RWPE2 (cell line): ENCODE results near the gene KLHL20.
"Not testable (repeated sequence)": the region's sequence is repeated elsewhere in the genome, so short reads cannot be mapped to it uniquely, and the experiment has no call there.

Experiments used
- ATAC-seq: fragments of 200-7000 bp; cut with Tn5 transposase; 3 replicates; pipeline ENCODE4 v1.9.1; 2021; ENCODE audit warnings: low read depth
- DNase-seq: peaks from one replicate; pipeline ENCODE4 v3.0.0-alpha.2; 2020; ENCODE audit warnings: low spot score
- H3K27ac ChIP-seq: fragments of 450-650 bp; 2 replicates; pipeline ENCODE4 v1.5.1; 2017; ENCODE audit warnings: mild to moderate bottlenecking; ENCODE audit not compliant: poor library complexity, severe bottlenecking
- H3K27me3 ChIP-seq: fragments of 250-450 bp; sonication (Bioruptor Pico); 2 replicates; pipeline ENCODE4 v1.5.1; 2021; ENCODE audit warnings: mild to moderate bottlenecking, moderate library complexity; ENCODE audit not compliant: insufficient read depth, poor library complexity, severe bottlenecking
- H3K36me3 ChIP-seq: fragments of 250-450 bp; sonication (Bioruptor Pico); 2 replicates; pipeline ENCODE4 v1.5.1; 2020; ENCODE audit warnings: low read depth, mild to moderate bottlenecking, moderate library complexity
- H3K4me1 ChIP-seq: fragments of 250-450 bp; sonication (Bioruptor Pico); 2 replicates; pipeline ENCODE4 v1.5.1; 2021; ENCODE audit warnings: mild to moderate bottlenecking, moderate library complexity; ENCODE audit not compliant: insufficient read depth, poor library complexity, severe bottlenecking
- H3K4me3 ChIP-seq: fragments of 250-450 bp; sonication (Bioruptor Pico); 2 replicates; pipeline ENCODE4 v1.5.1; 2021; ENCODE audit warnings: mild to moderate bottlenecking, moderate library complexity; ENCODE audit not compliant: severe bottlenecking
- H3K9me3 ChIP-seq: fragments of 250-450 bp; sonication (Bioruptor Pico); 2 replicates; pipeline ENCODE4 v1.5.1; 2021; ENCODE audit warnings: mild to moderate bottlenecking, moderate library complexity; ENCODE audit not compliant: severe bottlenecking
- CTCF ChIP-seq: fragments of 450-650 bp; IDR thresholded peaks from one replicate; pipeline ENCODE4 v1.5.1; 2017; ENCODE audit warnings: mild to moderate bottlenecking, moderate library complexity; ENCODE audit not compliant: poor library complexity, severe bottlenecking

KLHL20 gene

GRCh38 chr1:173779936-173780335 lies 65.2 kb downstream of the KLHL20 start:
- Histone ChIP-seq H3K36me3 (peaks cover 81% of the 10 kb centered on the region), H3K4me3 (no peak overlapping the region), H3K4me1 (no peaks in the 10 kb centered on the region), H3K27ac (no peak overlapping the region), H3K27me3 (no peaks in the 10 kb centered on the region), H3K9me3 (no peaks in the 10 kb centered on the region)
- DNase-seq (no peak), ATAC-seq (no peak)
- TF ChIP-seq CTCF = no peak

- H3K4me3 ChIP-seq = no peak overlapping the region
- H3K36me3 ChIP-seq = peaks cover 69% of the 10 kb centered on the region
- DNase-seq (no peak), ATAC-seq (no peak)
- no peak overlapping the region for H3K27ac ChIP-seq
- H3K27me3 ChIP-seq = no peaks in the 10 kb centered on the region
- no peak for TF ChIP-seq CTCF
- no peaks in the 10 kb centered on the region for H3K4me1 ChIP-seq
- peaks cover 2% of the 10 kb centered on the region for H3K9me3 ChIP-seq
Observed at GRCh38 chr1:173784997-173785396, 70.2 kb downstream of the KLHL20 start.

- ATAC-seq = no peak
- no peak for DNase-seq
- TF ChIP-seq CTCF = no peak
- H3K36me3 ChIP-seq = peaks cover 42% of the 10 kb centered on the region
- no peak overlapping the region for H3K4me3 ChIP-seq
- no peaks in the 10 kb centered on the region for H3K4me1 ChIP-seq
- H3K9me3 ChIP-seq = peaks cover 2% of the 10 kb centered on the region
- H3K27me3 ChIP-seq = no peaks in the 10 kb centered on the region
- no peak overlapping the region for H3K27ac ChIP-seq
Observed at GRCh38 chr1:173789841-173790240, 75.1 kb downstream of the KLHL20 start.

- ATAC-seq (peak; percentile 75; the same call in 2 of the 3 replicates), DNase-seq (no peak)
- H3K4me3 ChIP-seq = no peak overlapping the region
- no peak overlapping the region for H3K27ac ChIP-seq
- H3K9me3 ChIP-seq = no peaks in the 10 kb centered on the region
- peaks cover 56% of the 10 kb centered on the region for H3K36me3 ChIP-seq
- no peaks in the 10 kb centered on the region for H3K4me1 ChIP-seq
- TF ChIP-seq CTCF = no peak
- no peaks in the 10 kb centered on the region for H3K27me3 ChIP-seq
Observed at GRCh38 chr1:173798078-173798477, 83.3 kb downstream of the KLHL20 start.

GRCh38 chr1:173799995-173800394 lies 85.2 kb downstream of the KLHL20 start:
- peaks cover 59% of the 10 kb centered on the region for H3K36me3 ChIP-seq
- not testable (repeated sequence) for H3K4me3 ChIP-seq, DNase-seq, H3K9me3 ChIP-seq, H3K27ac ChIP-seq, H3K4me1 ChIP-seq, ATAC-seq, H3K27me3 ChIP-seq
